GM21619 (cell line): ENCODE measurements around the gene WSCD1.

Source experiments
- ATAC-seq: cut with Tn5 transposase; IDR thresholded peaks from one replicate; pipeline ENCODE4 v1.9.1; 2021; ENCODE audit not compliant: unreplicated experiment

WSCD1 gene

DNA sequence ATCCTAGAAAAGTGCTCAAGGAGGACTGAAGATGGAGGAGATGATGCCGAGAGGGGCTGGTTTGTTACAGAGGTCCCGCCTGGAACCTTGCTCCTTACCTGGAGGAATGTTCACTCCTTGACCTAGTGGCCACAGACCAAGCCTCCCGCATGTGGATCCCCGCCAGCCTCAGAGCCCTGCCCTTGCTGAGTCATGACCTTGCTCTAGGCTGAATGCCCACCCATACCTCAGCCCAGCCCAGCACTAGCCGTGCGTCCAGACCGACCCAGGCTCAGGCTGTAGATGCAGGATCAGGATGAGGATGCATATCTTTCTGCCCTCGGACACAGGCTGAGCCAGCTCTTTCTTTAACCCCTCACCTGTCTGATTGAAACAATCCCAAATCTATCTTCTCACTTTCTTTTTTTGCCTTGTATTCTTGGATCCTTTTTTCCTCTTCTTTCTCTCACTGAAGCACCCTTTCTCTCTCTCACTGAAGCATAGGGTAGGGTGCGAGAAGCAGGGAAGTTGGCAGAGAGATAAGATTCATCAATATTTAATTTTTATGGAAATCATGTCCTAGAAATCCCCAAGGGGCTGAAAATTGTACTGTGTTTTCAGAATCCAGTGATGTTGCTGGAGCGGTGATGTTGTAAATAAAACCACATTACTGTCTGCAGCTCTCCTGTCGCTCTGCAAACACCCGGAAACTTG is 34.9 kb downstream of the WSCD1 start:
- ATAC-seq: no peak

DNA sequence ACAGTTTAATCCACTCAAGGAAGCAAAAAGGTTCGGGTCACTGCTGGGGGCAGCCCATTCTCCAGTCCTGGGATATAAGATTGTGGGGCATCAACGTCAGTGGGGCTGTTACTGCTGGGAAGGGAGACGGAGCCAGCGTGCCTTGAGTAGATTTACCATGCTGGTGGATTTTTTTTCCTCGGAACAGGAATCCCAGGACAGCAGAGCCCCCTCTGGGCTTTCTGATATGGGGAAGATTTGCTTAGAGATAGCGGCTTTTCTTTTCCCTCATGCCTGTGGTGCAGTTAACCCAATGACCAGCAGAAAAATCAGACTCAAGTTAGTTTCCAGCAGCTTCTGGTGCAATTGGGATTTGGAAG is 35.4 kb downstream of the WSCD1 start:
- ATAC-seq: no peak

DNA sequence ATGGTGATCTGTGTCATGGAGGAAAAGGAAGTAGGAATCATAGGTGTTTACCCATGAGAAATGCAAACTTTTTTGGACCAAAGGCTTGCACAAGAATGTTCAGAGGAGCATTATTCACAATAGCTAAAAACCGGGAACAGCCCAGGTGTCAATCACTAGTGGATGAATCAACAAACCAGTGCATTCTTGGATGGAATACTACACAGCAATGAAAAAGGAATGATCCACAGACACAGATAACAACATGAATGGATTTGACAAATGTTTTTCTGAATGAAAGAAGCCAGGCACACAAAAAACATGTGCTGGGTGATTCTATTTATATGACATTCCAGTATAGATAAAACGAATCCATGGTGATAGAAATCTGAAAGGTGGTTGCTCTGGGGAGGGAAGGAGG is 36.0 kb downstream of the WSCD1 start:
- no peak for ATAC-seq

DNA sequence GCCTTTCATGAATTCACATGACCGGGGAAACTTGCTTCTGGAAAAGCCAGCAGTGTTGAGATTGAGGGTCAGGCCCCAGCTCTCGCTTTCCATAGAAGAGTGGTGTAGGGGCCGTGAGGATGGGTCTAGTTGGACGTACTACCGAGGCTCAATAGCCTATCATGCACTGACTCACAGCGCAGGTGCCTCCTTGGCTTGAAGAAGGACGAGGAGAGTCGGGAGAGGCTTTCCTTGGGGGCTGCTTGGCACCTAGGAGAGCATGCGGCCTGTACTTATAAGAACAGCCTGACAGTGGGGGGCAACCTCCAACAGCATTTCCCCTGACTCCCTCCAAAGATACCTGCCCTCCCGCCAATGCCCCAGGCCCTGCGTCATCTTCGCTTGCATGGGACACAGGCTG is 37.6 kb downstream of the WSCD1 start:
- ATAC-seq: no peak

DNA sequence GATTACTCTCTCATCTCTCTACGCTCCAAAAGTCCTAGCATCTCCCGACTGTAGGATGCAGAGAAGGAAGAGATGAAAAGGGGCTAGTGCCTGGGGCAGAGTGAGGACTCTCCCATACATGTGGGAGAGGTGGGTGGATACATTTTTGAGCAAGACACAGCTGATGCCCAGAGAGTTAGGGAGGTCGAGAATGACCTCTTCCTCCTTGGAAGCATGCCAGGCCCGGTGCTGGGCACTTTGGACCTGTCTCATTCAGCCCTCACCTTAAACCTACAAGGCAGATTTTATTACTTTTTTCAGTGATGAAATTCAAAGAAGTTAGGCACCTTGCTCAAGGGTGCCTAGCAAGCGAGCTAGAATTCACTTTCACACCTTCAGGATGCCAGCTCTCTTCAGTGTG is 38.2 kb downstream of the WSCD1 start:
- ATAC-seq: no peak

DNA sequence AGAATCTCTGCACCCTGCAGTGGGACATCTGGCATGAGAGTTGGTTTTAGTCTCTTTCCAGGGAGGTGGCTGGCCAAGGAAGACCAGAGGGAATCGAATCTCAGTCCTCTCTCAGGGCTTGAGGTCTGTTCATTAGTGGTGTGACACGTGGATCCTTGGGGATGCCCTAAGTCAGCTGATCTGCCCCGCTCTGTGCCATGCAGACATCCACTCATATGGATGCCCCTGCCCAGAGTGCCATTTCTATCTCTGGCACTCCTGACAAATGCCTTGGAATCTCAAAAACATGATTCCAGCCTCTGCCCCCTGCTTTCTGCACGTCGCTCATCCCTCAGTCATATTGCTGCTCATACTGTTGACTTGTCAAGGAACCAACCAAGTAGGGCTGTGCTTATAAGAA is 38.8 kb downstream of the WSCD1 start:
- ATAC-seq: no peak

DNA sequence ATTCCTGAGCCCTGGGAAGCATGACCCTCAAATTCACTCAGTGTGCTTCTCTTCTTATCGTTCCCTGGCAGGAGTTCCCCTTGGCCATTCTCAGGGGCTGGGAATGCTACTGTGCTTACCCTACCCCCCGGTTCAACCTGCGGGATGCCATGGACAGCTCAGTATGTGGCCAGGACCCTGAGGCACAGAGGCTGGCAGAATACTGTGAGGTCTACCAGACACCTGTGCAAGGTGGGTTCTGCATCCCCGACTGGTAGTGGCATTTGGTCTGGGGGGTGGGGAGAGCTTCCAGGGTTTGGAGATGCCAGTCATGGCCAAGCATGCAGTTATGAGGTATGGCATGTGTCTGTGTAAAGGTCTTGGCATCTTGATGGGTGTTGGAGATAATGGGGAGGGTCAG is 39.4 kb downstream of the WSCD1 start:
- ATAC-seq: no peak

DNA sequence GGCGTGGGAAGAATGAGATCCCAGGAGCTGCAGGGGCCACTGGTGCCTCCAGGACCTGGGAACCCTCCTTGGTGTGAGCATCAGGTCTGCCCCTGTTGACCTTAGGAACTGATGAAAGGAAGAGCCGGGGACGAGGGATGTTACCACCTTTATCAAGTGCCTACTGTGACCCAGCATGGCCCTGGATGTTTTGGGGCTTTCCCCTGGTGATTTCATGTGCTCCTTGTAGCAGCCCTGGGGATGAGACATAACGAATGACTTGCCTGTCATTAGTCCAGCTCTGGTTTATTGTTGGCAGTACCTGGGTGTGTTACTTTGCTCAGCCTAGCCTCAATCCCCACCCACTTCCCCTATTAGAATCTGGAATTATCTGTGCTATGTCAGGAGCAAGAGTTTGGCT is 39.9 kb downstream of the WSCD1 start:
- ATAC-seq: no peak

DNA sequence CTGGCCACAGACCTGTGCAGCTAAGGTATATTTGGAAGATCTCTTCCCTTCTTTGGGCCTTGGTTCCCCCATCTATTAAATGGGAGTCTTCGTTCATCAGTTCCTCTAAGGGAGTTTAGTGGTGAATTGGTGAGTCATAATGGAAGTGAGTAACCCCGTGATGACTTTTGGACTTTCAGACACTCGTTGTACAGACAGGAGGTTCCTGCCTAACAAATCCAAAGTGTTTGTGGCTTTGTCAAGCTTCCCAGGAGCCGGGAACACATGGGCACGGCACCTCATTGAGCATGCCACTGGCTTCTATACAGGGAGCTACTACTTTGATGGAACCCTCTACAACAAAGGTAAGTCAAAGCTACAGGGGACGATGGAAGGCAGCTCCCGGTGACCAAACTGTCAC is 40.4 kb downstream of the WSCD1 start:
- no peak for ATAC-seq

DNA sequence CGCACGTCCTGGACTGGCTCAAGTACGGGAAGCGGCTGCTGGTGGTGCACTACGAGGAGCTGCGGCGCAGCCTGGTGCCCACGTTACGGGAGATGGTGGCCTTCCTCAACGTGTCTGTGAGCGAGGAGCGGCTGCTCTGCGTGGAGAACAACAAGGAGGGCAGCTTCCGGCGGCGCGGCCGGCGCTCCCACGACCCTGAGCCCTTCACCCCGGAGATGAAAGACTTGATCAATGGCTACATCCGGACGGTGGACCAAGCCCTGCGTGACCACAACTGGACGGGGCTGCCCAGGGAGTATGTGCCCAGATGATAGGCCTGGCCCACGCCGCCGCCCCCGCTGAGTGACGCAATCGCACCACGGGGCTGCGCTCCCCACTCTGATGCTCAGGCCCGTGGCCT is 50.2 kb downstream of the WSCD1 start:
- ATAC-seq: no peak

DNA sequence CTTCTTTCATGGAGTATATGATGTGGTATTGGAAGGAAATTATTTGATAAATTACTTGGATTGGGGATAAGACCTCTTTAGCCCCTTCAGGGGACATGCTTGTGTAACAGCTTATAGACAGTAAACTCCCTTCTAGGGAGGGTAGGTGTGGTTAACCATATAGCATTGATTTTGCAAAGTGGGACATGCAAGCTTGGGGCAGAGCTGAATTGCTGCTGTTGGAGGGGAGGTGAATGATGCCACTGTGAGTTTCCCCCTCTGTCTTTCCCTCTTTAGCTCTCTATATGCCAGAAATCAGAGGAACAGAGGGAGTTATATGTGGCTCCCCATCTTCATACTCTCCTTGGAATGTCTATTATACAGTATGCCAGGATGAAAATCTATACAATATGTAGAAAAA is 54.7 kb downstream of the WSCD1 start:
- no peak for ATAC-seq

DNA sequence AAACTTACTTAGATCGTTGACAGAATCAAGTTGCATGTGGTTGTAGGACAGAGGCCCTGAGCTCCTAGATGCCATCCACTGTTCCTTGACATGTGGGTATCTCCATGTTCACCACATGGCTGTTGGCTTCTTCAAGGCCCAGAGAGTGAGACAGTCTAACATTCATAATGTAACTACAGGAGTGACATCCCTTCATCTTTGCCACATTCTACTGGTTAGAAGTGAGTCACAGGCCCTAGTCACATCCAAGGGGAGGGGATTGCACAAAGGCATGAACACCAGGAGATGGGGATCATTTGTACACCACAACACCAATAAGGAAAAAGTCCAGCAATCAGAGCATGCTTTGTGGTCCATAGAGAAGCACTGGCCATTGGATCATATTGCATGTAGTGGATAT is 56.6 kb downstream of the WSCD1 start:
- ATAC-seq: no peak

DNA sequence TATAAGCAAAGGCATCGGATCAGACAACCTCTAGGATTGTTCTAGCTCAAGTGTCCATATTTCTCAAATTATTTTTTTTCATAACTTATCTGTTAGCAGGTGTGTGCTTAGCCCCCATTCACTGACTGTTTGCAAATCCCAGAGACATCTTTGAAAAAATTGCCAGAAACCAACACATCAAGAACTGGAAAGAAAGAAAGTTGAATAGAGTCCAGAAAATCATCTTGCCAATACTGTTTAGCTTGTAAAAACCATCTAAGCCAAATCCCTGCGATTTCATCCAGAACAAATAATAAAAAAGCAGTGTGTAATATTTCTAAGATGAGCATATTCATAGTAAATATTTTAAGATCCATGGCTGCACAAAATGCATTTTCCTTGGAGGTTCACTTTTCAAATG is 64.5 kb downstream of the WSCD1 start:
- no peak for ATAC-seq

DNA sequence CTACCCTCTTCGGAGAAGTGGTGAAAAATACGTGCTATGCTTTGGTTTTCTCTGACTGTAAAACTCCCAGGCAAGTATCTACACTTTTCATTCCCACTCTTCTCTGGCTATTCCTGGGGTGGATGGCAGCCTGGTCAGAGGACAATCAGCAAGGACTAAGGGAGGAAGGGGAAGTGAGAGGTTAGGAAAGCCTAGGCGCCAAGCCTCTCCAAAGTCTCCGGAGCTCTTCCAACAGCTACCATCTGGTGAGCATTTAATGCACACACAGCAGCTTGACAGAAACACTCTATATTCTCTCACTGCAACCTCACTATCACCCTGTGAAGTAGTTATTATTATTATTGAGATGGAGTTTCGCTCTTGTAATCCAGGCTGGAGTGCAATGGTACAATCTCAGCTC is 65.1 kb downstream of the WSCD1 start:
- ATAC-seq: no peak

DNA sequence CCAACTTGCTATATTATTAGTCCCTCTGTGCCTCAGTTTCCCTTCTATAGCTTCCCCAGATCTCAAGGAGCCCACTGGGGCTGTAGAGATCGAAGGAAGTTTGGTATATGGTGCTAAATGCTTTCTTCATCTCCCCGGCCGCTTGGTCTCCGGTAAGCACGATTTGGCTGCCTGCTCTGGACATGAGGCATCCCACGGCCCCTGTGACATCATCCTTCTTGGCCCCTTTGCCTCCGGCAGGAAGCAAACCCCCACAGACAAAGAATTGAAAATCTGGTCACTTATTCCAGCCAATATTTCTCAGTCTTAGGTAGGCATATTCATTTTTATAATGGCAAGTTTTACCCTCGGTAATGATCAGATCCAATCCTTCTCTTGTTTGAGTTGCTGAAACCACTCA is 65.8 kb downstream of the WSCD1 start:
- ATAC-seq: no peak

DNA sequence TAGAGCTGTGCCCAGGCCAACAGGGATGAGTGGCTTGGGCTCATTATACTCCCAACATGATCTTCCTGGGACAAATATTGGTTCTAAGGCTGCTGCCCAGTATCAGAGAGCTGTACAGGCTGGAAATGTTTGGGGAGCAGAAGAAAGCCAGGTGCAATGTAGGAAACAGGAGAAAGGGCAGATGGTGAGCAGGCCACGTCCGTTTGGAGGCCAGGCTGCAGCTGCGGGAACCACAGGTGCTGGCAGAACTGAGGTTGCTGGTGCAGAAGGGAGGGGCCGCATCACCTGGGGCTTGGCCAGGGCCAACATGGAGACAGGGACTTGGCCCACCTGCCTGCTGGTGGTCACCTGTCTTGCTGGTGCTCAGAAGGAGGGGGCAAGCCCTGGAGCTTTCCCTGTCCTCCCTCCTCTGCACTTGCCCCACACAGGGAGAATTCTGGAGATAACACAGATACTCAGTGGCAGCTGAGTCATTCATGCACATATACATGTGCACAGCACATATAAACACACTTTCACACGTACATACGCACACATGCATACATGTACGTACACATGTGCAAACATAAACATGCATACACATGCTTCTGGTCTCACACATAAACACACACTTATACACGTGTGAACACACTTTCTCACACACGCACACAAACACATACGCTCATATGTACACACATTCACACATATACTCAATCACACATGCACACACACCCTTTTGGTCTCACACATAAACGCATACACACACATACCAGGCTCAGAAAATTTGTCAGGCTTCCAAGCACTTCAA is 67.7 kb downstream of the WSCD1 start:
- no peak for ATAC-seq

DNA sequence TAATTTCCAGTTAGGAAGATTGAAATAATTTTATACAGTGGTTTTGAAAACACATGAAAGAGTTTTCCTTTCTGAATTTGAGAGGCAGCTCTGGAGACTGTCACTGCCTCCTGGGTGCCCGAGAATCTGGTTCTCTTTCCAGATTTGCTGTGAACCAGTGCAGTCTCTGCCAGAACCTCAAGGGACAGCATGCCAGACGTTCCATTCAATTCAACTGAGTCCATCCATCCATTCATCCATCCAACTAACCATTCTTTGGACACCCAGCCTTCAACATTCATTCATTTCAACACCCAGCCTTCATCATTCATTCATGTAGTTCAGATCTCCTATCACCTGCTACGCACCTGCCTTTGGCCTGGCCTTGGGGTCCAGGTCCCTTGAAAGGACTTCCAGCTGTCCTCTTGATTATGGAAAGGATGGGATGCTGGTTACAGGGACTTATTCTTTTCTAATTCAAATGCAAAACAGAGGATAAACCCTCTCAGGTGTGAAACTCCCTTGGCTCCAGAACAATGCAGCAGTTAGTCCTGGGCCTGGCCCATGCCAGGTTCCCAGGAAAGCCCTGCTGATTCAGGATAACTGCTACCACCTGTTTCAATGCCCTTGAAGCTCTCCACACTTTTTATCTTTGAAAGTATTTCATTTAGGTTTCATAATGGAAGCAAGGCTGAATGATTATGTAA is 68.7 kb downstream of the WSCD1 start:
- no peak for ATAC-seq

DNA sequence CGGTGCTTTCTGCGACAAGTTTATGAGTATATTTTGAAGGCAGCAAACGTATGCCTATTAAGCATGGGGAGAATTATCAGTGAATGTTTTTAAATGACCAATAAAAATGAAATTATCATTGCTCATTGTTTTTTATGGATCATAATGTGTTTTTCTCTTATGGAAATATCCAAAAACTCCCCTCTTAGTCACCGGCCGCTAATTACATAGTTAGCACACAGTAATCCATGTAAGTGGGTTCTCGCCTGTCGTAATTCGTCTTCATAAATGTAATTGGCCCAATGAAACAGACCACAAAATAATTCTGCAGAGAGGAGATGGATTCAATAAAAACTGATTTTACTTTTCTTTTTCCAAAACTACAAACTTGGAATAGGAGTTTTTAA is 69.3 kb downstream of the WSCD1 start:
- ATAC-seq: no peak

DNA sequence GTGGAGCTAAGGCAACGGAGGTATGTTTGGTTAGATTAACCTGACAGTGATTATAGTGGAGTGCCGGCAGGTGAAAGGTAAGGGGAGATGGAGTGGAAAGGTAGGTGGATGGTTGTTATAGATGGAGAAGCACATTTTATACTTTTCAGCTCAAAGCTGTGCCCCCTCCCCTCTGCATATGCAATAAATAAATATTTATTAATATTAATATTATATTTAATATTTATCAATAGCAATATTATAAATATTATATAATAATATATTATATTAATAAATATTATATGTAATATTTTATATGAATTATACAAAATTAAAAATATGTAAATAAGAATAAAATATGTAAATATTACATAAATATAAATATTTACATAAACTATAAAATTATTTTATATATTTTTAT is 70.0 kb downstream of the WSCD1 start:
- ATAC-seq: no peak

DNA sequence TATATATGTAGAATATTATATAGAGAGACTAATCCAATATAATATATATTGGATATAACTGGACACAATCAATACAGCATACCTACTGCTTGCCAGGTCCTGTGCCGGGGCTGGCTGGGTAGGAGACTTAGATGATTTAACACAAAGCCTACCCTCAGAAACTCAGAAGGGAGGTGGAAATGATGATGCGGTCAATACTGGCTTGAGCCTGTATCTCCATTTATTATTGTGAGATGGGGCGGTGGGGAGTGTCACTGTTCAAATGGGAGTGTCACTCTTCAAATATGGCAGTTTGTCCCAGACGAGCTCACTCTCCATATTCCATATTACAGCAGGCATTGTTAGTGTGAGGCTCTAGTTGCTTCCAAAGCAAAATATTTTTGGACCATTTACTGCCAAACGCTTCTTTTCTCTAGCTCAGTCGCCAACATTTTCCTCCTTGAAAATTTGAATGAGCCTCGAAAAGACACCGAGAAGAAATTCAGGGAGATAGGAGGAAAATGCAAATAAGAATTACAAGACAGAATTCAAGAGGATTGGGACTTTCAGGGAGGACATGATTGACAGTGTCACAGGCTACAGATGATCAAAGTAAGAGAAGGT is 70.7 kb downstream of the WSCD1 start:
- ATAC-seq: no peak

DNA sequence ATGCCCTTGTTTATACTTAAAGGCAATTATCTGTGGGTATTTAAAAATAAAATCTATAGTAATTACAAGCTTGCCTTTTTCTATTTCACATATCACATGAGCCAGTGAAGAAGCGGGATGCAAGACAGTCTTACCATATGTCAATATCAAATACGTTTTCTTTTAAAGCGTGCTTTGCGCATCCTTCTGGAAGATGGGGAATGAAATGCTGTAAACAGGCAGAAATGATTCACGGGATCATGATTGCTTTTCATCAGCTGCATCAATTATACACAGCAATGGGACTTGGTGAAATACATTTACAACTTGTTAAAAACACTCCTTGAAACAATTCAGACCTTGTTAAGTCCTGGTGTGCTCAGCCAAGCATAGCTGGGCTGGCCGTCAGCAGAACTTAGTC is 72.5 kb downstream of the WSCD1 start:
- ATAC-seq: no peak

DNA sequence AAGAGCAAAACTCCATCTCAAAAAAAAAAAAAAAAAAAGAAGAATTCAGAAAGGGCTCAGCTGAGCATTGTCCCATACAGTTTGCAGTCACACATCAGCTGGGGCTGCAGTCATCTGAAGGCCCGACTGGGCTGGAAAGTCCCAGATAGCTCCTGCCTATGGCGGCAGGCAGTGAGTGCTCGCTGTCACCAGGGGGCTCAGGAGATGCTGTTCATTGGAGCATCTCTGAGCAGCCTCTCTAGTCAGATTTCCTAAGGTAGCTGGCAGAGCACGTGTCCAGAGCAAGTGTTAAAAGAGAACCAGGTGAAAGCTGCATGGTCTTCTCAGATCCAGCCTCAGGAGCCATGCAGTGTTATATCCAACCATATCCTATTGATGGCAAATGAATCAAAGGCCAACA is 75.8 kb downstream of the WSCD1 start:
- no peak for ATAC-seq
